ENCODE data around the gene RHOXF1.
"Not testable (repeated sequence)": the region's sequence is repeated elsewhere in the genome, so short reads cannot be mapped to it uniquely, and the experiment has no call there.

RHOXF1 gene

DNA sequence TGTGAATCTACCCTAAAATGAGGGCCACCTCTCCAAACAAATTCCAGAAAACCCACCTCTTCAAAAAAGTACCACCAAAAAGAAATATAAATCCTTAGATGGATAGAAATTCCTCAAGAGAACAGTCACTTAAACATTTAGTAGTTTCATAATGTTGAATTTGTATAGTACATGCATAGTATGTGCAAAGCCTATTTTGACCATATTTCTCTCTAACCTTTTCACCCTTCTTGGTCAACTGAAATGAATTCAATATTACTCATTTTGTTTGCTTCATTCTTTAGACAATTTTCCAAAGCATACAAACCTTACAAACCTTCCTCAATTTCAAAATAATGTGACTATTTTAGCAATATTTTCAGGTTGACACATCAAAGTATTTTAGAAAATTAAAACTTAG, 4.1 kb downstream of the RHOXF1 start:
- TF ChIP-seq, protein P1, sequence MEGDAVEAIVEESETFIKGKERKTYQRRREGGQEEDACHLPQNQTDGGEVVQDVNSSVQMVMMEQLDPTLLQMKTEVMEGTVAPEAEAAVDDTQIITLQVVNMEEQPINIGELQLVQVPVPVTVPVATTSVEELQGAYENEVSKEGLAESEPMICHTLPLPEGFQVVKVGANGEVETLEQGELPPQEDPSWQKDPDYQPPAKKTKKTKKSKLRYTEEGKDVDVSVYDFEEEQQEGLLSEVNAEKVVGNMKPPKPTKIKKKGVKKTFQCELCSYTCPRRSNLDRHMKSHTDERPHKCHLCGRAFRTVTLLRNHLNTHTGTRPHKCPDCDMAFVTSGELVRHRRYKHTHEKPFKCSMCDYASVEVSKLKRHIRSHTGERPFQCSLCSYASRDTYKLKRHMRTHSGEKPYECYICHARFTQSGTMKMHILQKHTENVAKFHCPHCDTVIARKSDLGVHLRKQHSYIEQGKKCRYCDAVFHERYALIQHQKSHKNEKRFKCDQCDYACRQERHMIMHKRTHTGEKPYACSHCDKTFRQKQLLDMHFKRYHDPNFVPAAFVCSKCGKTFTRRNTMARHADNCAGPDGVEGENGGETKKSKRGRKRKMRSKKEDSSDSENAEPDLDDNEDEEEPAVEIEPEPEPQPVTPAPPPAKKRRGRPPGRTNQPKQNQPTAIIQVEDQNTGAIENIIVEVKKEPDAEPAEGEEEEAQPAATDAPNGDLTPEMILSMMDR (IDR thresholded peaks at IDR 0.05; ENCODE audit: control insufficient read depth, insufficient read depth, low read depth, low read length, missing control alignments), result no peak
- no peak for DNase-seq (ENCODE audit: low read depth)
- H3K4me3 ChIP-seq (ENCODE audit: control insufficient read depth, low read depth, low read length), result no peak overlapping the region

DNA sequence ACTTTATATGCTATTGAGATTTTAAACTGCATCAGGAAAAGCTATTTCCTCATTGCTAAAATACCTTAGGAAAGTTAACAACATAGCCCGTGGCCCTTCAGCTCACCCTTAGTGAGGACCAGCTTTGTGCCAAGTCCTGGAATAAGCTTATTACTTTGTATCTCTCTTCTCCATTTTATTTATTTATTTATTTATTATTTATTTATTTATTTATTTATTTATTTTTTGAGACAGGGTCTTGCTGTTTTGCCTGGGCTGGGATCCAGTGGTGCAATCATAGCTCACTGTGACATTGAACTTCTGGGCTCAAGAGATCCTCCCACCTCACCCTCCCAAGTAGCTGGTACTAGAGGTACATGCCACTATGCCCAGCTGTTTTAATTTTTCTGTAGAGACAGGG, 6.3 kb downstream of the RHOXF1 start:
- TF ChIP-seq, protein P1 (IDR thresholded peaks at IDR 0.05; ENCODE audit: control insufficient read depth, insufficient read depth, low read depth, low read length, missing control alignments), result no peak
- no peak for DNase-seq (ENCODE audit: low read depth)
- no peak overlapping the region for H3K4me3 ChIP-seq (ENCODE audit: control insufficient read depth, low read depth, low read length)

DNA sequence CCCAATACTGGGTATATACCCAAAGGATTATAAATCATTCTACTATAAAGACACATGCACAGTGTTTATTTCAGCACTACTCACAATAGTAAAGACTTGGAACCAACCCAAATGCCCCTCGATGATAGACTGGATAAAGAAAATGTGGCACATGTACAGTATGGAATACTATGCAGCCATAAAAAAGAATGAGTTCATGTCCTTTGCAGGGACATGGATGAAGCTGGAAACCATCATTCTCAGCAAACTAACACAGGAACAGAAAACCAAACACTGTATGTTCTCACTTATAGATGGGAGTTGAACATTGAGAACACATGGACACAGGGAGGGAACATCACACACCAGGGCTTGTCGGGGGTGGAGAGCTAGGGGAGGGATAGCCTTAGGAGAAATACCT, 11.0 kb downstream of the RHOXF1 start:
- not testable (repeated sequence) for DNase-seq (ENCODE audit: low read depth)

DNA sequence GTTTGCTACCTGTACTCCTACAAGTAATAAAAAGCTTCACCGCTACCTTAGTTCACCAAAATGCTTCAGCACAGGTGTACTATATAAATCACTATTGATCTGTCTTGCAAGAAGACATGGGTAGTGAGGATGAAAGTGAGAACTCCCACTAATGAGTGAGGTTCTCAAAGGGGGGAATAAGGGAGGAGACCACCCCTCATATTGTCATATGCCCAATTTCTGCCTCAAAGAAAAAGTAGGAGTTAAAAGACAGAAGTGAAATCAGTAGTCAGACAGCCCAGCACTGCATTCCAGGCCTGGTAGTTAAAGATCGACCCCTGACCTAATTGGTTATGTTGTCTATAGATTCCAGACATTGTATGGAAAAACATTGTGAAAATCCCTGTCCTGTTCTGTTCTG, 14.7 kb downstream of the RHOXF1 start:
- not testable (repeated sequence) for H3K4me3 ChIP-seq (ENCODE audit: control insufficient read depth, low read depth, low read length); DNase-seq (ENCODE audit: low read depth)

More for the DNA sequence above, 11.0 kb downstream of the RHOXF1 start:
- H3K4me3 ChIP-seq (ENCODE audit: control insufficient read depth, low read depth, low read length), result not testable (repeated sequence)

DNA sequence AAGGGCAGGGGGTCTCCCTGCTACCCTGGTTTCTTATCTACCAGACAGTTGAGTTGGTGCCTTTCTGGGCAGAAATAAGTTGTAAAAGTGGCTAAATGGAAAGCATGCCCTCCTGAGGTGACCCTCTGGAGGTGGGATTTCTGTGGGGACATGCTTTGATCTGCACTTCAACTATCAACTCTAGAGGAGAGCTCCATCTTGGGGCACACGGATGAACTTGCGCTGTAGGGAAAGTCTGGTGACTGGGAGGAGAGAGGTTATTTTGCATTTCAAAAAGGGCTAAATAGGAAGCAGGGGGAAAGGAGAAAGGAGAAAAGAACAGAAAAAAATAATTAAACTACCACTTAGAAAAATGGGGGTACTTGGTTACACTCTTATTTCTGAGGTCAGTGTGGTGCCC, 25.5 kb downstream of the RHOXF1 start:
- H3K4me3 ChIP-seq (ENCODE audit: control insufficient read depth, low read depth, low read length), result no peak overlapping the region
- no peak for DNase-seq (ENCODE audit: low read depth)
- TF ChIP-seq, protein P1 (IDR thresholded peaks at IDR 0.05; ENCODE audit: control insufficient read depth, insufficient read depth, low read depth, low read length, missing control alignments), result no peak

DNA sequence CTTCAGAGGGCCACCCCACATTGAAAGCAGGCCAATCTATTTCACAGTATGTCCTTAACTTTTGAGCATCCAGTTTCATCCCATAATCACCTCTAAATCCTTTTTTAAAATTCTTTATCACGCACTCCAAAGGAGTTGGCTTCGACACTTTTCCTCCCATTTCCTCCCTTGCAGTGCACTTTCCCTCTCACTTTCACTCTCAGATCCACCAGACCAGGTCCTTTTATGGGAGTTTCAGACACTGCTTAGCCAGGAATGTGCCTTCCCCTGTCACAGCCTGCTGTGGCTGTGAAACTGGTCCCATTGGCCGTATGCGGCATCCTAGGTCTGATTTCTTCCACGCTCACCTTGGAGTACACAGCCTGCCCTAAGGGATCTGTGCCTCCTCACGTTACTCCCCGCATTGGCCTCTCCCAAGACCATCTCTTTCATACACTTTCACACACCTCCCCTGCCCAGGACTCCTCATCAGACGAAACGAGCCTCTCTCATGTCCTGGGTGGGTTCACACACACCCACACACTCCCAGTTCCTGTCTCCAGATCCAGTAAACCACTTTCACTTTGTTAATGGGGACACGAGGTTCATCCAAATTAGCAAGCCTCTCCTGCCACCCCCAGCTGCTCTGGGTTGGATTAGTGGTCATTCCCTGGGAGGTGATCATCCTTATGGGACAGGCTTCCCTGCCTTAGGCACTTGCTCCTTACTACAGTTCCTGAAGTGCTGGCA, 28.3 kb downstream of the RHOXF1 start:
- H3K4me3 ChIP-seq (ENCODE audit: control insufficient read depth, low read depth, low read length), result no peak overlapping the region; the same call in none of the 2 replicates
- TF ChIP-seq, protein P1 (IDR thresholded peaks at IDR 0.05; ENCODE audit: control insufficient read depth, insufficient read depth, low read depth, low read length, missing control alignments), result no peak
- no peak for DNase-seq (ENCODE audit: low read depth)

DNA sequence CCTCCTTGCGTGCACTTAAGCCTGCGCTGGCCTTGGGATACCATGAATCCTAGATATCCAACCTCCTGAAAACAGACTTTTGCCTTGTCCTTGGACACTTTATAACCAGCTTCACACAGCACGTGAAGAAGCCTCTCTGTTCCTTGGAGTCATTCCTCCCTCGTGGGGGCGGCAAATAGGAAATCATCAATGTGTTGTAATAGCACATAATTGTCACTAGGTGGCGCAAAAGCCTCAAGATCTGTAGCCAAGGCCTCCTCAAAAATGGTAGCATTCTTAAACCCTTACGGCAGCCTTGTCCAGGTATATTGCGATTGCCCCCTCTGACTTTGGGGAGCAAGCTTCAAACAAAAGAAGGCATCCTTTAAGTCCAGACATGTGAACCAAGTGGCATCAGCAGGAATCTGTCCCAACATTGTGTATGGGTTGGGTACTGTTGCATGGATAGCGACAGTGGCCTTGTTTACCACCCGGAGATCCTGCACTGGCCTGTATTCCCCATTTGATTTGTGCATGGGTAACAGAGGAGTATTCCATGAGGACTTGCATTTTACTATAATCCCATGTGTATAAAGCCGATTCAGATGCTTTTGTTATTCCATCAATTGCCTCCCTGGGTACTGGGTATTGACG, 30.0 kb downstream of the RHOXF1 start:
- H3K4me3 ChIP-seq (ENCODE audit: control insufficient read depth, low read depth, low read length); DNase-seq (ENCODE audit: low read depth): not testable (repeated sequence)

DNA sequence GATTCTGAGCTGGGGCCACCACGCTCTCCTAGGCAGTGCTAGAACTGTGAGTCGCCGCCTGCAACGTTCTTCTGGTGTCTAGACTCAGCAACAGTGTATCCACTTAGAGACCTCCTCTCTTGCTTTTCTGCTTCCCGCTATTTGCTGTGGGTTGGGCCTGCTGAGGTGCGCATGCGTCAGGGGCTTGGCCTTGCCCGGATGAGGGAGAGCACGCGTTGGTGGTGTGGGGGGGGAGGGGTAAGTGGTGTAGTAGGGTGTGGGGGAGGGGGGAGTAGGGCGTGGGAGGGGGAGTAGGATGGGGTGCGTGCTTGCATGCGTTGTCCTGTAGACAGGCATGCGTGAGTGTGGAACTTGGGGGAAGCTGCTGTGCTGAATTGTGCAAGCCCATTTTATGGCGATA, 38.1 kb downstream of the RHOXF1 start, which contains the start of gene RHOXF2B:
TSS of gene RHOXF2B (minus strand) at position 101 of the 400 bp plus-strand sequence. CDS start 138 bp downstream, outside the sequence.
- H3K4me3 ChIP-seq (ENCODE audit: control insufficient read depth, low read depth, low read length); DNase-seq (ENCODE audit: low read depth): not testable (repeated sequence)

DNA sequence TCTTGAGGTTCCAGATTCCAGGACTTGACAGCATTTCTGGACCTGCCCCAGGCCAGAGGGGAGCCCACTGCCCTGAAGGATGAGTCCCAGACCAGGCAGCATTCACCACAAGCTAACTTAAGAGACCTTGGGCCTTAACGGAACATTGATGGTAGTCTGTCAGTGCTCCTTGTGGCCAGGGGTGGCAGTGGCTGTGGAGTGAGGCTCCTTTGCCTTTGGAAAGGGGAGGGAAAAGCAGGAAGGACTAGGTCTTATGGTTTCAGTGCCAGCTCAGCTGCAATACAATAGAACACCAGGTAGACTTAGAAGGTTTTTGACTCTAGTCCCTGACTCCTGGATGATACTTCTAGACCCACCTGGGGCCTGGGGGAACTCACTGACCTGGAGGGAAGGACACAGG, 49.5 kb downstream of the RHOXF1 start:
- H3K4me3 ChIP-seq (ENCODE audit: control insufficient read depth, low read depth, low read length); DNase-seq (ENCODE audit: low read depth): not testable (repeated sequence)
